Stimulated activated naive CD8-positive, alpha-beta T cell treated with anti-CD3 and anti-CD28 coated beads, Interleukin-15, Interleukin-2, amounts not matched to agents 100 U/mL and 50 U/mL, for 24 hours (primary cell): ENCODE measurements around the gene KRTAP10-12.
"Not testable (repeated sequence)": the region's sequence is repeated elsewhere in the genome, so short reads cannot be mapped to it uniquely, and the experiment has no call there.

Experiments used
- ATAC-seq: fragments of 150-1000 bp; cut with Tn5 transposase; one replicate; pipeline ENCODE4 v1.10.0; 2021
- DNase-seq: peaks from one replicate; pipeline ENCODE4 v3.0.0; 2021

The KRTAP10-12 gene

GRCh38 chr21:44670642-44671432 is 26.1 kb upstream of the KRTAP10-12 start:
- no peak for ATAC-seq
- DNase-seq = no peak

GRCh38 chr21:44671911-44672310 is 25.1 kb upstream of the KRTAP10-12 start:
- ATAC-seq (no peak), DNase-seq (no peak)

GRCh38 chr21:44677881-44678280 is 19.1 kb upstream of the KRTAP10-12 start:
- ATAC-seq (no peak), DNase-seq (no peak)

- ATAC-seq (no peak), DNase-seq (no peak)
Measured at GRCh38 chr21:44681152-44681551, 15.8 kb upstream of the KRTAP10-12 start.

GRCh38 chr21:44681861-44682579 is 15.0 kb upstream of the KRTAP10-12 start, which contains the start of gene KRTAP12-1:
KRTAP12-1 (minus strand) TSS chr21:44682163; CDS start chr21:44682123, 40 bp downstream.
- DNase-seq = no peak

GRCh38 chr21:44682580-44683151 is 14.3 kb upstream of the KRTAP10-12 start:
- DNase-seq = no peak
- ATAC-seq = no peak

More at GRCh38 chr21:44681861-44682579, 15.0 kb upstream of the KRTAP10-12 start, which contains the start of gene KRTAP12-1:
- ATAC-seq = no peak

- ATAC-seq (no peak), DNase-seq (no peak)
Measured at GRCh38 chr21:44684077-44684476, 12.9 kb upstream of the KRTAP10-12 start.

GRCh38 chr21:44684483-44684882 is 12.5 kb upstream of the KRTAP10-12 start:
- ATAC-seq = no peak
- DNase-seq = no peak

- not testable (repeated sequence) for DNase-seq, ATAC-seq
Measured at GRCh38 chr21:44685050-44685449, 11.9 kb upstream of the KRTAP10-12 start.

- peak; percentile 58 for ATAC-seq
Measured at GRCh38 chr21:44686000-44686781, 10.8 kb upstream of the KRTAP10-12 start.

GRCh38 chr21:44686843-44687561 is 10.0 kb upstream of the KRTAP10-12 start:
- no peak for ATAC-seq
- no peak for DNase-seq

More at GRCh38 chr21:44686000-44686781, 10.8 kb upstream of the KRTAP10-12 start:
- no peak for DNase-seq

- ATAC-seq = no peak
Measured at GRCh38 chr21:44687671-44688070, 9.3 kb upstream of the KRTAP10-12 start.

GRCh38 chr21:44689740-44690139 is 7.2 kb upstream of the KRTAP10-12 start:
- DNase-seq, ATAC-seq: not testable (repeated sequence)

More at GRCh38 chr21:44687671-44688070, 9.3 kb upstream of the KRTAP10-12 start:
- DNase-seq = no peak

GRCh38 chr21:44691686-44692085 is 5.3 kb upstream of the KRTAP10-12 start:
- ATAC-seq (no peak), DNase-seq (no peak)

GRCh38 chr21:44692798-44693512 is 4.0 kb upstream of the KRTAP10-12 start:
- DNase-seq = no peak
- no peak for ATAC-seq

GRCh38 chr21:44694776-44695175 is 2.2 kb upstream of the KRTAP10-12 start:
- DNase-seq (no peak), ATAC-seq (no peak)

GRCh38 chr21:44695184-44695583 is 1.8 kb upstream of the KRTAP10-12 start:
- DNase-seq = no peak
- no peak for ATAC-seq

- ATAC-seq = no peak
- no peak for DNase-seq
Measured at GRCh38 chr21:44695641-44696040, 1.3 kb upstream of the KRTAP10-12 start.

GRCh38 chr21:44696572-44696971 is 400 bp upstream of the KRTAP10-12 start:
- ATAC-seq = no peak
- DNase-seq = no peak
